NK-92 (cell line): ENCODE data around the gene RBPMS2.
"Not testable (repeated sequence)": the region's sequence is repeated elsewhere in the genome, so short reads cannot be mapped to it uniquely, and the experiment has no call there.

Experiments used
- DNase-seq: peaks from one replicate; lab custom pipeline; 2025; ENCODE audit not compliant: unreplicated experiment; lab: John Stamatoyannopoulos, UW

RBPMS2 gene

DNA sequence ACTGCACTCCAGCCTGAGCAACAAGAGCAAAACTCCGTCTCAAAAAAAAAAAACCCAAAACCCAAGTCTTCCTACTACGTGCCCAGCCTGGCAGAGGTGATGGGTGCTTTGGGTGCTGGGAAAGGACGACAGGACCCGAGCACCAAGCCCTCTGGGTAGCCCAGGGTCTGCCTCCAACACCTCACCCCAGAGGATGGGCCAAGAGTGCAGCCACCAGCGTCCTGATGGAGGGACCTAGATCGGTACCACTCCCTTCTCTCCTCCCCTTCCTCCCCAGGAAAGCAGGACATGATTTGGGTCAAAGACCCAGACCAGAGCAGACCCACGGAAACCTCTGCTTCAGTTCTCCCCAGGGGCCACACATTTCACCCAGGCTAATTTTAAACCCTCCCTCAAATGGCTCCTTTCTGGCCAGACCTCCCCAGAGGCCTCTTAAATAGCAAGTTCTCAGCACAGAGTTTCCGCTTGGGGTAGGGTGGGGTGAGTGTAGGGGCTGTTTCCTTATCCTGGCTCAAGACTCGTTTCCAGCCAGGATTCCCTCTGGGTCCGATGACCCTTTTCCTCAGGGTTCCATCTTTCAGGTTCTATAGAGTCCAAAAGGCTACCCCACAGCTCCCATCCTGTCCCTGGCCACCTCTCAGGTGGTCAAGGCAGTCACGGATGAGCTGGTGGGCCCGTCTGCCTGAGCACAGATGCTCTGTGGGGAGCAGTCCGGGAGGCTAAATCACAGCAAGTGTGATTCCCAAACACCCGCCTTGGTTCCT, 20.5 kb downstream of the RBPMS2 start:
- DNase-seq: no peak

DNA sequence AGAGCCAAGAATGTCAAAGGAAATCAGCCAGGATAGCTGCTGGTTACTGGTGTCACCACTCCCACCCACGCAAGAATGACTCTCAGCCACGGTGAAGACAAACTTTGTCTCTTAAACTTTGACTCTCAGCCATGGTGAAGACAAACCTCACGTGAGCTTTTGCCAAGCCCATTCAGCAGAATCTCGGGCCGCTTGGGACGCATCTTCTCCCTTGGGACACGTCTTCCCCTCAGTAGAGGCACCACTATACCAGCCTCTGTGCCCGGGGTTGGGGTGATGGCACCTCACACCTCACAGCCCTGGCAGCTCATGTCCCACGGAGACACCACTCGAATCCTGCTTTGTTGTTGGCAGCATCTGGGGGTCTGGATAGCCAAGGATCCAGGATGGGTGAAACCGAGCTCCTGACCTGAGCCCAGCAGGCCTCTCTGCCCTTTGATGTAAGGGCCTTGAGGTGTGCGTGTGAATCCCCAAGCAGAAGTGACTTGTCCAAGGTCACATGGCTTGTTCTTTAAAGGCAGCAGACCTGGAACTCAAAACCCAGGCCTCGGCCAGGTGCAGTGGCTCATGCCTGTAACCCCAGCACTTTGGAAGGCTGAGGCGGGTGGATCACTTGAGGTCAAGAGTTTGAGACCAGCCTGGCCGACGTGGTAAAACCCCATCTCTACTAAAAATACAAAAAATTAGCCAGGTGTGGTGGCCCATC, 21.8 kb downstream of the RBPMS2 start:
- no peak for DNase-seq

DNA sequence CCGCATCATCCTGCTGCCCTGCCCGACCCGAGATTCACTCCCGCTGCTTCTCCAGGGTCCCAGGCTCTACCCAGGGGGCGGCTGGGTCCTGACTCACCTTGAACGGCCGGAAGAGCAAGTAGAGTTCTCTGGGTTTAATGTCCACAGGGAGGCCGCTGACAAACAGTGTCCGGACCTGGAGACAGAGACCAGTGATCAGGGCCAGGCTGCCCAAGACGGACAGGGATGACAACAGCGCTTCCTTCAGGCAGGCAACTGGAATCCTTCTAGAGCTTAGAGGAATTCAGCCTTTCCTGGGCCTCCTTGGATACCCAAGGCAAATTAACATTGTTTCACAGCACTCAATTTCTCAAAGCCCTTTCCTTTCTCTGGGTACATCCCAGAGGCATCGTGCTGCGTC, 23.9 kb downstream of the RBPMS2 start:
- DNase-seq: no peak

DNA sequence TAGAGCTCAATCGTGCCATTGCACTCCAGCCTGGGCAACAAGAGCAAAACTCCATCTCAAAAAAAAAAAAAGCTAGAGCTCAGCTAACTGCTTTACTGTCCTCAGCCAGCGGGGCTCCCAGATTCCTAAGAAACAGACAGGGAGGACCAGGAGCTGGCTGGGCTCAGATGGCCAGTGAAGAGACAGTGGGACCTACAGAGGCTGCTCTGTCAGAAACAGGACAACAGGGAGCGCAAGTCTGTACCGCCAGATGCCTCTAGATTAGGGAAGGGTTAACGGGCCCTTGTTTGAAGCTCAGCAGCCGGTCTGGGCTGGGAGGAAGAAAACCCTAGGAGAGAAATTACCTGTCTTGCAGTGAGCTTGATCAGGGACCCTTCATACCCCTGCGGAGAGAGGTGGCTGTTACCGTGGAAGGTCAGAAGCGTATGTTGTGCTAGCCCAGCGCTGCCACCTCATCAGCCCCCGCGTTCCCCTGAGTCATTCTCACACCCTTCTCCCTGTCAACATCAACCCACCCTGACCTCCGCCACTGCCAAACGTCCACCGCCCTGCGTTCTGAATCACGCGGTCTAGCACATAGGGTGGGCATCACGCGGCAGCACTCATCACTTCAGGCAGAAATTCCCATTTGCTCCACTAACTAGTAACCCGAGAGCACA, 25.3 kb downstream of the RBPMS2 start:
- no peak for DNase-seq

DNA sequence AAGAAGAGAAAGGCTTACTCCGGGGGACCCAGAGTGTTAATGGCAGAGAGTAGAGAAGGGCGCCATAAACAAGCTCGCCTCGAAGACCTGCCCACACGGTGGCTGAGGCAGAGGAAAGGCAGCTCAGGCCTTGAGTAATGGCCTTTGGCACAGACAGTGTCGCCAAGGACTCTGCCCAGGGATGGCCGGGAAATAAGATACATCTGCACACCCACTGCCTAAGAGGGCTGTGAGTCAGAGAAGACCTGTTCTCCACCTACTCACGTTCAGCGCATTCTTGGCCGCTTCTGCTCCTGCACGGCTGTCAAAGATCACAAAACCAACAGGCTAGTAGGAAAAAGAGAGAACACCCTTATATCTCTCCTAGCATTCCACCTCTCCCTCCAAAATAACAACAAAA, 26.2 kb downstream of the RBPMS2 start:
- no peak for DNase-seq

DNA sequence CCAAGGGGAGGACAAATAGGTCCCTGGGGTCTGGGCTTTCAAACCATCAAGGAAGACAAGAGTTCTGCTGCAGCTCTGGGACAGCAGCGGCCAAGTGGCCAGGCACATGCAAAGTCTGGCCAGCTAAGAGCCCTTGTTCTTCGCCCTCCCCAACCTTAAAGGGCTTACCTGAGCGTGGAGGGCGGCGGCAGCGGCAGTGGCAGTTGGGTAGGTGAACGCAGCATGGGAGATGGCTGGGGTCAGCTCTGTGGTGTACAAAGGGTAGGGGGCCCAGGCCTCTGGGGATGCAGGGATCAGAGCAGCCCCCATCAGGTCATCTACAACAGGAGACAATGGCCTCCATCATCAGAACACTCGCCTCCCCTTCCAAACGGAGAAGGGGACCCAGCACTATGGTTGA, 27.1 kb downstream of the RBPMS2 start:
- DNase-seq: no peak

DNA sequence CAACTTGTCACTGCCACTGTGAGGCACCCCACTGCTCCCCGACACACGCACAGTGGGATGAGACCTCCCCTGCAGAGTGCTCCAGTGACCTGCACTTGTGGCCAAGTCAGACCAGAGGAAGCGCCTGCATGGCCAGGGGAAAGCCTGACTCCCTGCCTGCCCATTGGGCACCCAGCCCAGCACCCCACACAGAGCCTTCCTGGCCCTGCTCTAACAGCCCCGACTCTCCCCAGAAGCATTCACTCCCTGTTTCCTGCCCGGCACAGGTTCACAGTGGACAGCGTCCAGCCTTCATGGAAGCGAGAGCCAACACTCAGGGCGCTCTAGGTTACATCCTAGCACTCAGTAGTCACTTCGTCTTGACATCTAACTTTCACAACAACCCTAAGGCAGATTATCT, 27.8 kb downstream of the RBPMS2 start:
- no peak for DNase-seq

DNA sequence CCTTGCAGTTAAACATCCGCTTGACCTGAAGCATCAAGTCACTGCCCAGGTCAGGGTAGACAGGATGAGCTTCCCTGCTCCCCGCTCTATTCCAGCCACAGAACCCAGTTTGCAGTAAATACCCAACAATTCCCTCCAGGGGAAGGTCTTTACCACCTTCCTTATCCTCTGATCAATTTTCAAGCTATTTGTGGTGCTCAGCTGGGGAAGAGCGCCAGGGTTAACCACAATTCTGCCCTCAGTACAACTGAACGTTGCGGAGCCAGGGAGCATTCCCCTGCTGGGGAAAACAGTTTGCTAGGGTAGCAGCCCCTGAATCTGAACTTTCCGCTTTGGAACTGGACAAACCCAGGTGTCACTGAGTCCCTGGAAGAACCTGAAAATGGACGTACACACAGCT, 28.5 kb downstream of the RBPMS2 start:
- DNase-seq: no peak

DNA sequence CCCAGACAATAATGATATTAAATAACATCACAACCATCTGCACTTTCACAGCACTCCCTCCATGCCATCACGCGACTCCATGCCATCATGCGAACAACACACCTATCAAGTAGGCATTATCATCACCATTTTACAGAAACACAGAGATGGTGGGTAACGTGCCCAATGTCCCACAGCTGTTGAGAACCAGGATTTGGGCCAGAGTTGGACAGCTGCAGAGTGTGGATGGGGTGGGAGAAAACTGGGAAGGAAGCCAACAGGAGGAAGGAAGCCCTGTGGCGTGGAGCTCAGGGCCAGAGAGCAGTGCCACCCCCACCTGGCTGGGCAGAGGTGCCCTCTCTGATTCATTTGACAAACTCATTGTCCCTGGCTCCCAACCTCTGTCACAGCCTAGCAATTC, 29.0 kb downstream of the RBPMS2 start:
- DNase-seq: no peak

DNA sequence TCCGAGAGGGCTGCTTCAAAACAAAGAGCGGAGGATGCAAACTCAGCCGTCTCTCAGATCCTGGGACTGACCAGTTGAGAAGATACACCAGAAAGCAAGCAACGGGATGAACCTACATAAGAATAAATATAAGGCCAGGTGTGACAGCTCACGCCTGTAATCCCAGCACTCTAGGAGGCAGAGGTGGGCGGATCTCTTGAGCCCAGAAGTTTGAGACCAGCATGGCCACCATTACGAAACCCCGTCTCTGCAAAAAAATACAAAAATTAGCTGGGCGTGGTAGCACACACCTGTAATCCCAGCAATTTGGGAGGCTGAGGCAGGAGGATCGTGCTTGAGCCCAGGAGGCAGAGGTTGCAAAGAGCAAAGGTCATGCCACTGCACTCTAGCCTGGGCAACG, 31.7 kb downstream of the RBPMS2 start:
- DNase-seq: no peak

DNA sequence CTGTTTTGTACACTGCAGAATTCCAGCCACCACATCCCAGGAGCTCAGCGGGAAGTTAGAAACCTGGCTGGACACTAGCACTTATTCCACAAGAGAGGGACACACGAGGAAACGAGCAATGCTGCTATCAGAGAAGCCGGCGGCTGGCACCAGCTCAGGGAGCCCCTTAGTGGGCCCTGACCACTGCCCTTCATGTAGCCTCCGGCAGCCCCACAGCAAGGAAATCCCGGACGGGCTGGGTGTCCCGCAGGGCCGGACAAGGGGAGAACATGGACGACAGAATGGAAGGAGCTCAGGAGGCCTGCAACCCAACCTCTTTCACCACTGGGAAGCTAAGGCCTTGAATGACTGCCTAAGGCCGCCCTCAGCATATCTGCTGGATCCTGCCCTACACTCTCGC, 32.5 kb downstream of the RBPMS2 start:
- no peak for DNase-seq

DNA sequence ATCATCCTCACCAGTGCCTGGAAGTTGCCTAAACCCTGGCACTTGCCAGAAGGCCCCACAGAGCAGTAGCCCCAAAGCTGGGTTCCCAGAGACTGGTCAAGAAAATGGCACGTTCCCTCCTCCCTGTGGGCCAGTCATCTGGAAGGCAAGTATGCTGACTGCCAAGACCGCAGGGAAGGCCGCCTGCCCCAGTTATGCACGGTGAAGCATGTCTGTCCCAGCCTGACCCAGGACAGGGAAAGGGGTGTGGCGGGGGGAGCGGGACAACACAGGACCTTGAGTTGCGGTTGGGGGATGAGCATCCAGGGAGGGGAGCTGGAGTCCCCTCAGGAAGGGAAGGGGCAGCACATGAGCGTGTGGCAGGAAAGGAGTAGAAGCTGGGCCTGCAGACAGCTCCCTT, 33.0 kb downstream of the RBPMS2 start:
- no peak for DNase-seq

DNA sequence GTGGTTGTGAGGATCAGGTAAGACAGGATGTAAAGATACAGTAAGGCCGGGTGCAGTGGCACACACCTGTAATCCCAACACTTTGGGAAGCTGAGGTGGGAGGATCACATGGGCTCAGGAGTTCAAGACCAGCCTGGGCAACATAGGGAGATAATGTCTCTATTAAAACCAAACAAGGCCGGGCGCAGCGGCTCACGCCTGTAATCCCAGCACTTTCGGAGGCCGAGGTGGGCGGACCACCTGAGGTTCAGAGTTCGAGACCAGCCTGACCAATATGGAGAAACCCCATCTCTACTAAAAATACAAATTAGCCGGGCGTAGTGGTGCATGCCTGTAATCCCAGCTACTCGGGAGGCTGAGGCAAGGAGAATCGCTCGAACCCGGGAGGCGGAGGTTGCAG, 33.7 kb downstream of the RBPMS2 start:
- not testable (repeated sequence) for DNase-seq

DNA sequence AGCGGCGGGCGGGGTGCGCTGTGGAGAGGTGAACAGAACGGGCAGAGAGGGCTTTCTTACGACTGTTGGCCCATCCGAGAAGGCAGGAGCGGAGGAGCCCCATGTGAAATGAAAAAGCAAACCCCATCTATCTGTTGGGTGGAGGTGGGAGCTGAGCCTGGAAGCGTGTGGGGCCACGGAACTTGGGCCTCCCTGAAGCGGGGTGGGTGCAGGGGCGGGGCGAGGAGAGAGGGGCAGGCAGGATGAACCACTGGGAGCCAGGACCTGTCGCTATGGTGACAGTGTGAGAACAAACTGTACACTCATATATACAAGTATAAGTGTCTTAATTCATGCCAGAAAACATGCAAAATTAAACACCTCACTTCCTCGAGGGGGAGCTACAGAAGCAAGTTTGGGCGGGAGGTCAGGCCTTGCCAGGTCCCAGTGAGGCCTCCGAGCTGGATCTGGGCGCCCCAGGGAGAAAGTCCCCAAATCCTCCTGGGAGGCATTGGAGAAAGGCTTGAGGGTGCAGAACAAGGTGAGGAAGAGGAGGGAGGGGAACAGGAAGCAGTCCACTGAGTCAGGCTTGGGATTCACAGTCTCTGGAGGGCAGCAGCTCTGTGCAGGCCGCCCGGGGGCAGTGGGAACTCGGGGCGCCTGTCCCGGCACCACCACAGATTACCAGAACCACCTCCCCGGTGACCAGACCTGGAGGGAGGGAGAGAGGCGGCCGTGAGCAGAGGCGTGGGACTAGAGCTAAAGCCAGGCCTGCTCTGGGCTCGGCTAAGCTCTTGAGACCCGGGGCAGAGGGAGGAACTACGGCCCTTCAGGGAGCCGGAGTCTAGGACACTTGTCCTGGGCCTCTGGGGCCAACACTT, 34.8 kb downstream of the RBPMS2 start:
- no peak for DNase-seq

DNA sequence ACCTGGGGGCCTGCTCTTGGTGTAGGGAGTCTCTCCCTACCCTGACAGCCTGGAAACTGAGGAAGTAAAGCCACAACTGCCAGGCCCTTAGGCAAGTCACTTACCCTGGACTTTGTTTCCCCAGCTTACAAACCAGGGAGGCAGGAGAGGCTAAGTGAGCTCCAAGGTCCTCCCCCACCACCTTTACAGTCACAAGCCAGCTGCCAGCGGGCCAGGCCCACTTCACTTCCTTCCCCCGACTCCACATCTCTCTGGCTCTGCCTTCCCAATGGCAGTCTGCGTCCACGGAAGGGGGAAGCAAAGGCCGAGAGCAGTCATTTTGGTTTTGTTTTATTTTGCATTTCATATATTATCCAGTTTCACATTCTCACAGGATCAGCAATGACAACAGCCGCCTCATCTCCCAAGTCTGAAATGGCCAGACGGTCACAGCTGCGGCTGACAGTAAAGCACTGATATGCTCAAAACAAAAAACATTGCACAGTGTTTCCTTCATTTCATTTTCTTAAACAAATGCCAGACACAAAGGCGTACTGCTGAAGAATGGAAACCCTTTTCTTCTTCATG, 35.7 kb downstream of the RBPMS2 start:
- DNase-seq: no peak

DNA sequence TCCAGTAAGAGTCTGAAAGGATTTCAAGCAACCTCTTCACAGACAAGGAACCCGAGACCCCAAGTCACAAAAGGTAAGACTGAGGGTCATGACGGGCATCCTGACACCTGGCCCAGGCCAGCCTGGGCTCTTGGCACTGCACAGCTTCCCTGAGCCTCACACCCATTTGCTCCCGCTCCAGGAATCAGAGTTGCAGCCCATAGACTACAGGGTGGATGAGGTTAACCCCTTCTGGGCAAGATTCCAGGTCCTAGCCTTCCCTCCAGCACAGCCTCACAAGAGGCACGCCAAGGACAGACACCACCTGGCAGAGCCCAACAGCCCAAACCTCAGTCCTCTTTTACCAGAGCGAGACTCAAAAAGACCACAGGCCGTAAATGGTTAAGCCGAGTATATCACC, 36.2 kb downstream of the RBPMS2 start:
- no peak for DNase-seq

DNA sequence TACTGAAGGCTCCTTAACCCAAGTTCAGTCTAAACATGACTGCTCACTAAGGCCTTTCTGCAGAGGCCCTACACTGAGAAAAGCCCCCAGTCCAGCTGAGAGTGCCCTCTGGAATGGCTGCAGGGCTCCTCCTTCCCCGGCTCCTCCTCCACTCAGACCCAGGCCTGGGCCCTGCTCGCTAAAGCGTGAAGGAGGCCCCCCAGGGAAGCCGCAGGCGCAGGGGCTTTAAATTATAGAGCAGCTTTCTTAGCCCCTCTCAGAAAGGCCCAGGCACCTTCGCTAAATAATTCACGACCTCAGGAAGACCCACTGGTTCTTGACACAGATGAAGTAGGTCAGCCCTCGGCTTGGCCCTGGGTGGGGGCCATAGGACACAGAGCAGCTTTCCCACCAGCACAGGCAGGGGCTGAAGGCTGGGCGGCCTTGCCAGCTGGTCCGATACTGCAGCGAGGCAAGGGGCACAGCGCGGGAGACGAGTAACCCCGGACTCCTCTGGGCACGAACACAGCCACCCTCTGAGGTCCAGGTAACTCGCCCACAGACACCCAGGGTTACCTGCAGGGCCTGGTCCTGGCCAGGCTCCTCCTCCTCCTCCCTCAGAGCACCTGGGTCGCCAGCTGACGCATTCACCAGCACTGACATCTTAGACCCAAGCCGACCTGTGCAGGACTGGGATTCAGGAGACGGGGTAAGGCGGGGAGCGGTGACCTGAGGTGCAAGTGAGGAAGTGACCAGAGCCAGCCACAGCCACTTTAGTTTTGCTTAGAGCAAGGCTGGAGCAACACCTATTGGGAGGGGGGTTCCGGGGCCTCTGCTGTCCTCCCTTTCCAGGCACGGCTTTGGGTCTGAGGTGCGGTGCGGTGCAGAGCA, 36.9 kb downstream of the RBPMS2 start:
- DNase-seq: no peak

DNA sequence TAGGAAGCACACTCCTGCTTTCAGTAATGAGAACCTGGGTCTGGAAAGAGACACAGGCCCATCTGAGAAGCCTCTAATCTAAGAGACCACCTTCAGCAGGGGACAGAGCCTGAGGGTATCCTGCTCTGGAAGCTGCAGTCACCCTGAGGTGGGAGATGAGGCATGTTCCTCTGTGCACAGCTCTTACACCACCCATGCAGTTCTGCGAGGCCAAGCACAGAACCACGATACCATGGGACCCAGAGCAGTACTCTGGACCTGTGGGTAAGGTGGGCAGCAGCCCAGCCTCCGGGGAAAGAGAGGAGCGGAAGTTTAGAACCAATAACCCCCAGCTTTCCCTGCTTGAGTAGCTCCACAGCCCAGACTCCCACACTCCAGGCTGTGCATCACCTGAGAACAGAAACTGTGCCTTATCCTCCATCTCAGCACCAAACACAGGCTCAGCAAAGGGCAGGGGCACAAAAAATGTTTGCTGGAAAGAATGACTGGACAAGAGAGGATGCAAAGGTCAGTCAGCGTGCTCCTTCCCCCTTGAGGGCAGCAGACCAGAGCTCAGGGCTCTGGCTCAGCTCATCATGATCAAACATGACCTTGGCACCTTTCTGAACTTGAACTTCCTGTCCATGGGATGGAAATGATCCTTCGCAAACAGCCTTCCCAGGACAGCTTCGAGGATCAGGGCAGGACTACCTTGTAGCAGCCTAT, 43.1 kb downstream of the RBPMS2 start:
- no peak for DNase-seq

DNA sequence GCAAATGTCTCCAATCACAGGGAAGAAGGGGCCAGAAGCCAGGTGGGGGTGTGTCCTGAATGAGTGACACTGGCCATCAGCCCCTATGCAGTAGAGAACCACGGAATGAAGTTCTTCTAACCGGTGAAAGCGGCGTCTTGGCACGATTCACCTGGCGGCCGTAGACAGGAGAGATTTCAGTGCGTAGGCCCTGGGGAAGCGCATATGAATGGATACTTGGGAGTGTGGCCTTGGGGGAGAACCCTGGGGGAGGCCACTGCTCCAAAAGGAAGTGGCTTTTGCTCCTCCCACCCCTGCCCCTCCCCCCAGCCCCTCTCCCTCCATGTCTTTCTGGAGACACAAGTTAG, 43.6 kb downstream of the RBPMS2 start:
- DNase-seq: no peak
